Activated CD8-positive, alpha-beta memory T cell treated with anti-CD3 and anti-CD28 coated beads, Interleukin-2, amount 50 U/mL, for 1 hour (primary cell): ENCODE results near the gene HIGD2B.
A peak's percentile ranks its signal among the peaks of the same experiment; 100 is the strongest.
"Not testable (repeated sequence)": the region's sequence is repeated elsewhere in the genome, so short reads cannot be mapped to it uniquely, and the experiment has no call there.

Source experiments
- DNase-seq: peaks from one replicate; pipeline ENCODE4 v3.0.0-alpha.2; 2020; ENCODE audit errors: extremely low read depth

The HIGD2B gene

GRCh38 chr15:72676838-72677237, 9.1 kb downstream of the HIGD2B start:
- no peak for DNase-seq

DNA sequence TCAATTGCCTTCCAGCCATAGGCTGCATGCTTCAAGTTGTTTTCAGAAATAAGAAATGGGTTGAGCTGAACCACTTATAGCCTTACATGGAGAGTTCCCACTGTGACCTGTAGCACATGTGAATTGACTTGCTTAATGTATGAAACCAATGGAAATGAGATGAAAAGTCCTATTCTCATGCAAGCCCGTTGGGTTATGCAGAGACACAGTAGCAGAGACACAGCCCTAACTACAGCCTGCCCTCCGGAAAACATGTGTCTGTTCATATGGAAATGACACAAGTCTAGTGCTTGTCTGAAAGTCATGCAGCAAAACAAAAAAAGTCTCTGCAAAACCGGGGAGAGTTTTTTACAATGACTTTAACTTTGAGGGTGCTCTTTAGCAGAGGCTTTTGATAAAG, 14.5 kb downstream of the HIGD2B start:
- DNase-seq, result no peak

GRCh38 chr15:72670656-72671352, 15.2 kb downstream of the HIGD2B start:
- peak; percentile 13 for DNase-seq

- not testable (repeated sequence) for DNase-seq
Observed at GRCh38 chr15:72669803-72670202, 16.2 kb downstream of the HIGD2B start.

DNA sequence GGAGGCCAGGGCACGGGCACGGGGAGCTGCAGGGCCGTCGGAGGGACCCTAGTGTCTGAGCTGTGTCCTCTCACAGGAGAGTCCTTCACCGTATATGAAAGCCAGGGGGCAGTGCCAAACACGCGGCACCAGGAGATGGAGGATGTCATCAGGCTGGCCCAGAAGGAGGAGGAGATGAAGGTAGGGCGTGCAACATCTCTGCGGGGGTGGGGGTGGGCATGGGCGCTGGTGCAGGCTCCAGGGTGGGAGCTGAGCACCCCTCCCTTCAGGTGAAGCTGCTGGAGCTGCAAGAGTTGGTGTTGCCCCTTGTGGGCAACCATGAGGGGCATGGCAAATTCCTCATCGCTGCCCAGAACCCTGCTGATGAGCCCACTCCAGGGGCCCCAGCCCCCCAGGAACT, 20.3 kb downstream of the HIGD2B start:
- not testable (repeated sequence) for DNase-seq

DNA sequence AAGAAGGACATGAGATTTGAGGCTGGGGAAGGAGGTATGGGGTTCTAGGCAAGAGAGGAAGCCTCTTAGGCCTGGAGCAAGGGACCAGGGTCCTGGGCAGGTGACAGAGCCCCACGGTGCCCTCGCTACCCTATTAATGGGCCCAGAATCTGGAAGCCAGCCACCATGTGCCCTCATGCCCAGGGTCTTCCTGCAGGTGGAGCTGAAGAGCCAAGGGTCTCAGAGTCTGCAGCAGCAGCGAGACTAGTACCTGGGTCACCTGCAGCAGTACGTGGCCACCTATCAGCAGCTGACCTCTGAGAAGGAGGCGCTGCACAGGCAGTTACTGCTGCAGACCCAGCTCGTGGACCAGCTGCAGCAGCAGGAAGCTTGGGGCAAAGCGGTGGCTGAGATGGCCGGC, 22.1 kb downstream of the HIGD2B start:
- not testable (repeated sequence) for DNase-seq

- not testable (repeated sequence) for DNase-seq
Observed at GRCh38 chr15:72661081-72661480, 24.9 kb downstream of the HIGD2B start.

- DNase-seq, result not testable (repeated sequence)
Observed at GRCh38 chr15:72656014-72656413, 30.0 kb downstream of the HIGD2B start.

DNA sequence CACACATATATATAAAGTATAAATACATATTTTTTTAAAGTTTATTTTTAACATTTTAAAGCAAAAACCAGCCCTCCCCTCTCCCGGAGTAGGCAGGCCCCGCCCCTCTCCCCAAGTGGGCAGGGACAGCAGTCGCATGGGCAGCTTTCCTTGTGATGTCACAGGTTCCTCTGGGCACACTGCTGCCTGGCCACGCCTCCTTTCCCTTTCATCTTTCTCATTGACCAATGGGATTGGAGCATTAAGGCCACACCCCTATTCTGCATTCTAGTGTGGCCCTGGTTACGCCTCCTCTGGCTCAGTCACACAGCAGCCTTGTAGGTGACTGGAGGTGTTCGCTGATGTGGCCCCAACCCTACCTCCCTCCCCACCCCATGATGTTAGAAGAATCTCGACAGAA, 31.6 kb downstream of the HIGD2B start, which contains the start of gene GOLGA6B:
Gene GOLGA6B, plus strand, starts transcription at position 301 of the 400 bp plus-strand sequence. Its CDS starts 41 bp downstream, at position 342.
- DNase-seq, result not testable (repeated sequence)

- not testable (repeated sequence) for DNase-seq
Observed at GRCh38 chr15:72648631-72649253, 37.2 kb downstream of the HIGD2B start.

- DNase-seq, result not testable (repeated sequence)
Observed at GRCh38 chr15:72642271-72642670, 43.7 kb downstream of the HIGD2B start.

DNA sequence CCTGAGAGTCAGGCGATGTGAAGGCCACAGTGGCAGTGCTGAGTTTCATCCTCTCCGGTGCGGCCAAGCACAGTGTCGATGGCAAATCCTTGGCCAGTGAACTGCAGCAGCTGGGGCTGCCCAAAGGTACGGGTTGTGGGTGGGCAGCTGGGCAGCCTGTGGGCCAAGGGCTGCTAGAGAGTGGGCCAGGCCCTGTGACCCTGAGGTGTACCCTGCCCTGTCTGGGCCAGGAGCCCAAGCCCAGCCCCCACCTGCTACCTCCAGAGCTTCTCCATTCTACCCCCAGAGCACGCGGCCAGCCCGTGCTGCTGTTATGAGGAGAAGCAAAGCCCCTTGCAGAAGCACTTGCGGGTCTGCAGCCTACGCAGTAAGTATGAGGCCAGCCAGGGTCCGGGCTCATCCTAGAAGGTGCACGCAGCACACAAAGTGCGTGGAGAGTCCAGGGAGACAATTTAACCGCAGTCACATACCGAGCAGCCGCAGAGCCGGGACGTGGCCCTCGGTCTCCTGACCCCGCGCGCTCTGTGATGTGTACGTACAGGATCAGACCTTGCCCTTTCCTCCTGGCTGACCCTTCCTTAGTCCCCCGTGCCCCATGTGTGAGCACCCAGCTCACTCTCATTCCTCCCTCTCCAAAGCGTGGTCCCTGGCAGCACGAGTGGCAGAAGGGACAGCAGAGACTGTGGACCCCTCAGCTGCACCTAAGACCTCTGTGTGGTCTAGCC, 46.1 kb downstream of the HIGD2B start:
- DNase-seq, result not testable (repeated sequence)

DNA sequence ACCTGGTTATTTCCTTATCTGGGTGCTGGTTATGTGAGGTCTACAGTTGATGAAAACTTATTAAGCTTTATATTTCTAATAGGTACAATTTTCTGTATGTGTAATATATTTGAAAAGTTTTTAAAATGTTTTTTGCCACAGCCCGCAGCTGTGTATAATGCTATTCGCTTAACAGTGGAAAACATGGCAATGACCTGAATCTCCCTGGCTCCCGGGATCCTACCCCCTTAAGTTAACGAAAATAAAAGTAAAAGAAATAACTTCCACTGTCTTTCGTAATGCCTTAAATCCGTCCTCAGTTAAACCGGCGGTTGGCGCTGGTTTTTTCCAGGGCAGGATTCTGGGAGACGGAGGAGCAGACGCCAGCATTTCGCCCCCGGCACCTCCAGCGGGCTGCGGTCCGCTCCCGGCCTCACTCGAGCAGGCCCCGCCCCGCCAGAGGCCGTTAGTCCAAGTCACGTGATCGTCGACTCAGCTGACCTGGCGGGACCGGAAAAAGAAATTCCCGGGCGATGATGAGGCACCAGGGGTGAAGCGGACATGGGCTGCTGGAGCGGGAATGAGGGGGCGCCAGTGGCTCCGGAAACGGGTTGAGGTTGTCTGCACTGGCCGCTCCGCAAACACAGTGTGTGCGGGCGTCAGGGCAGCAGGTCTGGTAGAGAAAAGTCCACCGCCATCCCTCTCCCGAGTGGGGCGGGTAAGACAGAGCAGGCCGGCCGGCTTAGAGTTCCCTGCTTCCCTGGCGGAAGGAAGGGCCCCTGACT, 49.3 kb downstream of the HIGD2B start:
- DNase-seq, result not testable (repeated sequence)

GRCh38 chr15:72629068-72629570, 56.9 kb downstream of the HIGD2B start:
- not testable (repeated sequence) for DNase-seq

- DNase-seq, result not testable (repeated sequence)
Observed at GRCh38 chr15:72628249-72629067, 57.5 kb downstream of the HIGD2B start.

DNA sequence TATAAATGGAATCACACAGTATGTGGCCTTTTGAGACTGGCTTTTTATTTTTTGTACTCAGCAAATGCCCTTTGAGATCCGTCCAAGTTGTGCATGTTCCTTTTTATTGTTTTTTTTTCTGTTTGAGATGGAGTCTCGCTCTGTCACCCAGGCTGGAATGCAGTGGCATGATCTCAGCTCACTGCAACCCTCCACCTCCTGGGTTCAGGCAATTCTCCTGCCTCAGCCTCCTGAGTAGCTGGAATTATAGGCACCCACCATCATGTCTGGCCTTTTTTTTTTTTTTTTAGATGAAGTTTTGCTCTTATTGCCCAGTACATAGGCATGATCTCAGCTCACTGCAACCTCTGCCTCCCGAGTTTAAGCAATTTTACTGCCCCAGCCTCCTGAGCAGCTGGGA, 59.8 kb downstream of the HIGD2B start:
- DNase-seq, result not testable (repeated sequence)
